M059J (cell line): Measurements from ENCODE around the gene SPATA32. TPM values are rescaled to one million over a fixed set of nuclear protein-coding genes. Genes with fewer than 3 reads are reported as not detected.
"Not testable (repeated sequence)": the region's sequence is repeated elsewhere in the genome, so short reads cannot be mapped to it uniquely, and the experiment has no call there.

ENCODE experiments used
- DNase-seq: peaks from one replicate; pipeline ENCODE4 v3.0.0-alpha.2; 2012; ENCODE audit warnings: low read depth
- total RNA-seq: library from RNA; depleted of rRNA; stranded (reverse); fragments of >200 nt; shearing (Covaris generic); gene quantifications from 2 replicates; pipeline ENCODE4 v1.2.3, GENCODE V29; 2014

Gene SPATA32
- total RNA-seq, 1 experiment from 2014 or later = not detected

- no peak for DNase-seq
Observed at GRCh38 chr17:45271603-45272002, 9.7 kb upstream of the SPATA32 start.

GRCh38 chr17:45270828-45271418 lies 9.0 kb upstream of the SPATA32 start:
- DNase-seq = no peak

- DNase-seq = no peak
Observed at GRCh38 chr17:45269912-45270311, 8.0 kb upstream of the SPATA32 start.

GRCh38 chr17:45267436-45268055 lies 5.7 kb upstream of the SPATA32 start:
- no peak for DNase-seq

- no peak for DNase-seq
Observed at GRCh38 chr17:45266372-45266926, 4.6 kb upstream of the SPATA32 start.

GRCh38 chr17:45265821-45266220 lies 3.9 kb upstream of the SPATA32 start:
- peak; percentile 93 for DNase-seq

- DNase-seq = no peak
Observed at GRCh38 chr17:45264988-45265387, 3.1 kb upstream of the SPATA32 start.

GRCh38 chr17:45264430-45264829 lies 2.5 kb upstream of the SPATA32 start:
- no peak for DNase-seq

- DNase-seq = no peak
Observed at GRCh38 chr17:45263477-45263860, 1.6 kb upstream of the SPATA32 start.

GRCh38 chr17:45262516-45263476 lies 902 bp upstream of the SPATA32 start:
- DNase-seq = no peak

GRCh38 chr17:45260204-45260783 lies 1.6 kb downstream of the SPATA32 start:
- peak; percentile 35 for DNase-seq

GRCh38 chr17:45258981-45259380 lies 2.9 kb downstream of the SPATA32 start:
- no peak for DNase-seq

GRCh38 chr17:45257115-45257514 lies 4.8 kb downstream of the SPATA32 start:
- no peak for DNase-seq

GRCh38 chr17:45256114-45256966 lies 5.6 kb downstream of the SPATA32 start:
- DNase-seq = no peak

- no peak for DNase-seq
Observed at GRCh38 chr17:45255358-45255757, 6.5 kb downstream of the SPATA32 start.

- no peak for DNase-seq
Observed at GRCh38 chr17:45253879-45254278, 8.0 kb downstream of the SPATA32 start.

- not testable (repeated sequence) for DNase-seq
Observed at GRCh38 chr17:45253237-45253636, 8.7 kb downstream of the SPATA32 start.

GRCh38 chr17:45251931-45252330 lies 10.0 kb downstream of the SPATA32 start:
- no peak for DNase-seq

- peak; percentile 50 for DNase-seq
Observed at GRCh38 chr17:45248132-45248957, 13.5 kb downstream of the SPATA32 start.
